Right lobe of liver (tissue), 6 donors: ENCODE data around the gene SPHK1. TPM values are rescaled to one million over a fixed set of nuclear protein-coding genes. Genes with fewer than 3 reads are reported as not detected.

Source experiments
- ATAC-seq, 4 donors: fragments of 200-7000 bp; cut with Tn5 transposase; one replicate each; pipeline ENCODE4 v1.9.1; 2020; ENCODE audit warnings: mild to moderate bottlenecking in 4 of 4, moderate library complexity in 4 of 4
- DNase-seq, 3 donors: peaks; one replicate each; pipeline ENCODE4 v3.0.0-alpha.2; 2020
- H3K27ac ChIP-seq, 3 donors: fragments of 200-600 bp; one replicate each; pipeline ENCODE4 v1.8.0; 2022
- H3K27me3 ChIP-seq, 2 donors: fragments of 200-600 bp; one replicate each; pipeline ENCODE4 v1.8.0; 2022
- H3K36me3 ChIP-seq, 4 donors: fragments of 200-600 bp; sonication (generic) in 1 of 4; one replicate each; pipeline versions ENCODE4 v1.5.1 to v1.8.0; 2017 to 2022; ENCODE audit warnings: control low read depth in 1 of 4
- H3K4me1 ChIP-seq, 4 donors: fragments of 200-600 bp; sonication (generic) in 1 of 4; one replicate each; pipeline versions ENCODE4 v1.5.1 to v1.8.0; 2017 to 2022; ENCODE audit warnings: control low read depth in 1 of 4
- H3K4me3 ChIP-seq, 3 donors: fragments of 200-600 bp; one replicate each; pipeline ENCODE4 v1.8.0; 2022
- H3K9me3 ChIP-seq, 4 donors: fragments of 200-600 bp; sonication (generic) in 1 of 4; one replicate each; pipeline versions ENCODE4 v1.5.1 to v1.8.0; 2017 to 2022; ENCODE audit warnings: control low read depth in 1 of 4
- CTCF ChIP-seq, 4 donors: fragments of 200-600 bp in 3 of 4; fragments of 450-650 bp in 1 of 4; IDR thresholded peaks; one replicate each; pipeline versions ENCODE4 v1.5.1 to v1.8.0; 2016 to 2022; ENCODE audit warnings: antibody characterized with exemption in 4 of 4, mild to moderate bottlenecking in 2 of 4
- POLR2A ChIP-seq: fragments of 450-650 bp; IDR thresholded peaks from one replicate; pipeline ENCODE4 v1.6.1; 2017; ENCODE audit warnings: antibody characterized with exemption, mild to moderate bottlenecking
- WGBS: methylation state at CpG from one replicate; pipeline ENCODE4 v1.1.6; 2018; ENCODE audit warnings: low coverage, low lambda C conversion rate; ENCODE audit not compliant: insufficient coverage; ENCODE audit errors: missing lambda C conversion rate; 5-methylcytosine and 5-hydroxymethylcytosine counted together
- intact Hi-C, 2 donors: fragments of 100-400 bp; cut with DNase I; formaldehyde crosslinking; loops; one replicate each; pipeline versions ENCODE4 v1.11.2 to v1.14.1; 2022
- total RNA-seq, 6 experiments: library from RNA; depleted of rRNA in 2 of 6; stranded (reverse); fragments of >200 nt in 2 of 6; fragmentation: NEBNext Ultra II Directional in 3 of 6; extraction: Animal tissue kit (Norgen Biotek cat#: 25700) in 3 of 6; gene quantifications; one replicate each; pipeline versions ENCODE4 v1.1.0 to v1.2.4, GENCODE V29; 2016 to 2023
- donor health status: DM: no; HTN: yes; CAD: no.
- donor health status: DM: no; HTN: no; CAD: no.
- donor health status: DM: no; HTN: no; CAD: no.
- donor health status: DM: no; HTN: yes; CAD: no.
- donor health status: DM: no; HTN: yes; CAD: no.

Gene SPHK1
- total RNA-seq, 6 experiments from 2014 or later: 0.35 to 2.6 (median 1.5) TPM

GRCh38 chr17:76385892-76386786 is 1.7 kb downstream of the SPHK1 start:
- no peaks in the 10 kb centered on the region for H3K27me3 ChIP-seq
- H3K4me1 ChIP-seq: peaks cover 0 to 34% (median 8%) of the 10 kb centered on the region in 4 donors
- ATAC-seq (peak; percentile 57 to 66 (median 62)), DNase-seq (peak; percentile 81 to 82 (median 81))
- no peaks in the 10 kb centered on the region for H3K9me3 ChIP-seq
- no peak for TF ChIP-seq POLR2A
- peak; percentile 79 to 91 (median 82) for TF ChIP-seq CTCF (IDR thresholded peaks at IDR 0.05)
- no peak overlapping the region for H3K27ac ChIP-seq
- H3K36me3 ChIP-seq: peaks cover 0 to 5% (median 0%) of the 10 kb centered on the region in 4 donors
- 2% methylated on average over 24 of the region's 52 CpGs for WGBS
- intact Hi-C loops: loop anchor here in 1 of 2 donors (5.0 kb wide), 1 partner anchor 79 kb away; the partner anchor contains the start of gene QRICH2
- H3K4me3 ChIP-seq: peak overlapping the region; percentile 51 to 55 (median 54)

DNA sequence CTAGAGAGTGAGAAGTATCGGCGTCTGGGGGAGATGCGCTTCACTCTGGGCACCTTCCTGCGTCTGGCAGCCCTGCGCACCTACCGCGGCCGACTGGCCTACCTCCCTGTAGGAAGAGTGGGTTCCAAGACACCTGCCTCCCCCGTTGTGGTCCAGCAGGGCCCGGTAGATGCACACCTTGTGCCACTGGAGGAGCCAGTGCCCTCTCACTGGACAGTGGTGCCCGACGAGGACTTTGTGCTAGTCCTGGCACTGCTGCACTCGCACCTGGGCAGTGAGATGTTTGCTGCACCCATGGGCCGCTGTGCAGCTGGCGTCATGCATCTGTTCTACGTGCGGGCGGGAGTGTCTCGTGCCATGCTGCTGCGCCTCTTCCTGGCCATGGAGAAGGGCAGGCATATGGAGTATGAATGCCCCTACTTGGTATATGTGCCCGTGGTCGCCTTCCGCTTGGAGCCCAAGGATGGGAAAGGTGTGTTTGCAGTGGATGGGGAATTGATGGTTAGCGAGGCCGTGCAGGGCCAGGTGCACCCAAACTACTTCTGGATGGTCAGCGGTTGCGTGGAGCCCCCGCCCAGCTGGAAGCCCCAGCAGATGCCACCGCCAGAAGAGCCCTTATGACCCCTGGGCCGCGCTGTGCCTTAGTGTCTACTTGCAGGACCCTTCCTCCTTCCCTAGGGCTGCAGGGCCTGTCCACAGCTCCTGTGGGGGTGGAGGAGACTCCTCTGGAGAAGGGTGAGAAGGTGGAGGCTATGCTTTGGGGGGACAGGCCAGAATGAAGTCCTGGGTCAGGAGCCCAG is 2.8 kb downstream of the SPHK1 start:
- H3K27me3 ChIP-seq: no peaks in the 10 kb centered on the region
- no peak overlapping the region for H3K4me3 ChIP-seq
- DNase-seq: no peak
- TF ChIP-seq CTCF (IDR thresholded peaks at IDR 0.05) (no peak), POLR2A (no peak)
- H3K9me3 ChIP-seq: no peaks in the 10 kb centered on the region
- WGBS: 69% methylated on average over 3 of the region's 31 CpGs
- intact Hi-C loops: loop anchor here in 1 of 2 donors (5.0 kb wide), 1 partner anchor 80 kb away; the partner anchor contains the start of gene QRICH2
- ATAC-seq: no peak
- no peak overlapping the region for H3K27ac ChIP-seq
- peaks cover 0 to 11% (median 0%) of the 10 kb centered on the region in 4 donors for H3K36me3 ChIP-seq
- peaks cover 0 to 34% (median 8%) of the 10 kb centered on the region in 4 donors for H3K4me1 ChIP-seq

- H3K36me3 ChIP-seq: peaks cover 0 to 18% (median 0%) of the 10 kb centered on the region in 4 donors
Observed at GRCh38 chr17:76388966-76389888, 4.8 kb downstream of the SPHK1 start.

More at GRCh38 chr17:76388966-76389888, 4.8 kb downstream of the SPHK1 start:
- TF ChIP-seq CTCF (IDR thresholded peaks at IDR 0.05) (no peak), POLR2A (no peak)
- Histone ChIP-seq H3K9me3 (no peaks in the 10 kb centered on the region), H3K4me1 (peaks cover 0 to 18% (median 8%) of the 10 kb centered on the region in 4 donors), H3K27ac (no peak overlapping the region), H3K4me3 (no peak overlapping the region), H3K27me3 (no peaks in the 10 kb centered on the region)
- intact Hi-C loops: loop anchor here in 1 of 2 donors (5.0 kb wide), 1 partner anchor 82 kb away; the partner anchor contains the start of gene QRICH2
- ATAC-seq (no peak), DNase-seq (no peak)
- 81% methylated on average over 6 of the region's 16 CpGs for WGBS
